H1 (cell line): ENCODE results near the gene GPSM3. TPM values are rescaled to one million over a fixed set of nuclear protein-coding genes. Genes with fewer than 3 reads are reported as not detected.

Source experiments
- CHD7 ChIP-seq: fragments of 300-600 bp; sonication (generic); IDR thresholded peaks from 2 replicates; pipeline ENCODE4 v1.7.1; 2012; ENCODE audit warnings: low read length, moderate library complexity, mild to moderate bottlenecking, inconsistent platforms; ENCODE audit not compliant: insufficient replicate concordance
- HDAC2 ChIP-seq, 2 experiments: fragments of 300-600 bp in 1 of 2; sonication (generic) in 1 of 2; IDR thresholded peaks; 2 replicates each; pipeline ENCODE4 v1.6.1; 2011 to 2012; ENCODE audit warnings: low read depth in 2 of 2, low read length in 2 of 2, mild to moderate bottlenecking in 2 of 2, moderate library complexity in 2 of 2, borderline replicate concordance in 1 of 2, inconsistent platforms in 1 of 2
- polyA plus RNA-seq, 7 experiments: library from polyadenylated mRNA; depleted of rRNA in 3 of 7; stranded (reverse) in 5 of 7; unstranded in 2 of 7; fragments of >200 nt in 5 of 7; fragments of 200-250 nt in 2 of 7; gene quantifications; 1 replicate in 5 of 7; 2 replicates in 1 of 7; 4 replicates in 1 of 7; pipeline versions ENCODE4 v1.2.1 to v1.2.3, GENCODE V29; 2011 to 2013; ENCODE audit warnings: missing spikeins in 2 of 7, mixed read lengths in 2 of 7
- total RNA-seq: library from RNA; stranded (reverse); fragmentation: NEBNext Ultra II Directional; extraction: Animal tissue kit (Norgen Biotek cat#: 25700); gene quantifications from 2 replicates; pipeline ENCODE4 v1.2.1, GENCODE V29; 2021

The GPSM3 gene
- total and polyA plus RNA-seq, 2 of the 8 experiments (the other 6 are each of a cell fraction or from before 2014, with no cell fraction given), result 6.6 to 9.8 TPM

GRCh38 chr6:32158052-32158451 lies 34.4 kb downstream of the GPSM3 start (continued):
- no peak for TF ChIP-seq CHD7
- no peak for TF ChIP-seq HDAC2 (IDR thresholded peaks at IDR 0.05; ENCODE audit: borderline replicate concordance in 1 of 2, low read depth in 2 of 2, low read length in 2 of 2)
